ENCODE measurements around the gene ERMAP. TPM values are rescaled to one million over a fixed set of nuclear protein-coding genes. Genes with fewer than 3 reads are reported as not detected.

Gene ERMAP
- total and polyA plus RNA-seq, 9 of the 15 experiments (the other 6 are each of a cell fraction or from before 2014, with no cell fraction given) = 8.0 to 31.4 (median 22.5) TPM

- DNase-seq (ENCODE audit: extremely low read depth in 1 of 4, low spot score in 3 of 4) = no peak
- no peak overlapping the region for H3K4me2 ChIP-seq (ENCODE audit: insufficient read depth, low read length)
- intact Hi-C loops (cut with micrococcal nuclease) = loop anchor here (5.0 kb wide), 1 partner anchor 83 kb away; the partner anchor contains the start of genes C1orf50 and P3H1
- TF ChIP-seq ZNF324 (CRISPR knock-in tag; IDR thresholded peaks at IDR 0.05) = no peak
- no peak for TF ChIP-seq ZNF280A (IDR thresholded peaks at IDR 0.05; ENCODE audit: low read depth, partially characterized antibody)
- TF ChIP-seq SREBF2 (CRISPR knock-in tag; IDR thresholded peaks at IDR 0.05) = 0 out of 2 replicates have a peak, but pooled peaks have one; percentile 1
- 0 out of 2 replicates have a peak, but pooled peaks have one; percentile 45 for TF ChIP-seq THRB (CRISPR knock-in tag; conservative IDR thresholded peaks at IDR 0.05)
- no peak for TF ChIP-seq ZBTB8A (IDR thresholded peaks at IDR 0.05; ENCODE audit: partially characterized antibody)
- TF ChIP-seq GMEB1 (CRISPR knock-in tag; IDR thresholded peaks at IDR 0.05) = no peak
- TF ChIP-seq BCOR (IDR thresholded peaks at IDR 0.05) = no peak
- TF ChIP-seq ZKSCAN8 (CRISPR knock-in tag; IDR thresholded peaks at IDR 0.05) = no peak
- no peak for TF ChIP-seq HMG20A (CRISPR knock-in tag; conservative IDR thresholded peaks at IDR 0.05)
- no peak for TF ChIP-seq ZFP91 (CRISPR knock-in tag; IDR thresholded peaks at IDR 0.05)
- no peak for TF ChIP-seq SRSF1 (IDR thresholded peaks at IDR 0.05; ENCODE audit: low read depth, low read length)
- TF ChIP-seq TSC22D4 (tag; IDR thresholded peaks at IDR 0.05) = no peak
- TF ChIP-seq ZNF224 (CRISPR knock-in tag; IDR thresholded peaks at IDR 0.05) = no peak
- no peak for TF ChIP-seq BACH1 (tag; IDR thresholded peaks at IDR 0.05)
- no peak for TF ChIP-seq JUNB (CRISPR knock-in tag; conservative IDR thresholded peaks at IDR 0.05)
- 0 out of 2 replicates have a peak, but pooled peaks have one; percentile 7 for TF ChIP-seq HDGF (IDR thresholded peaks at IDR 0.05)
- no peak for TF ChIP-seq ZNF124 (CRISPR knock-in tag; IDR thresholded peaks at IDR 0.05)
Measured at GRCh38 chr1:42849944-42850343, 33.0 kb downstream of the ERMAP start.

More at GRCh38 chr1:42849944-42850343, 33.0 kb downstream of the ERMAP start:
- WGBS (ENCODE audit: insufficient coverage, low coverage, missing lambda C conversion rate) = 95% methylated on average over 3 of the region's 5 CpGs
- Histone ChIP-seq H3K36me3 (ENCODE audit: control insufficient read depth, insufficient read depth, low read length) (peaks cover 36% of the 10 kb centered on the region; the same call in 2 of the 3 replicates), H3K9me3 (replicated peaks; ENCODE audit: control insufficient read depth, insufficient read depth, low read depth, low read length) (no peaks in the 10 kb centered on the region), H3K27me3 (ENCODE audit: control insufficient read depth in 2 of 2, insufficient read depth in 2 of 2, low read length in 2 of 2) (no peaks in the 10 kb centered on the region), H3K27ac (ENCODE audit: extremely low read depth, low read depth, low read length) (no peak overlapping the region), H3K4me3 (no peak overlapping the region), H2AFZ (ENCODE audit: low read depth, low read length) (no peak overlapping the region), H3K9ac (ENCODE audit: insufficient read depth in 1 of 2, low read depth in 2 of 2, low read length in 2 of 2) (no peak overlapping the region), H3K4me1 (replicated peaks in 1 of 2; ENCODE audit: control insufficient read depth in 2 of 2, insufficient read depth in 2 of 2, low read length in 2 of 2) (peaks cover 16 to 18% of the 10 kb centered on the region in 2 experiments), H3K9me1 (ENCODE audit: control insufficient read depth, insufficient read depth, low read length) (no peaks in the 10 kb centered on the region), H4K20me1 (replicated peaks; ENCODE audit: control insufficient read depth, insufficient read depth, low read length) (no peaks in the 10 kb centered on the region), H3K79me2 (ENCODE audit: control insufficient read depth, insufficient read depth, low read length) (peaks cover 33% of the 10 kb centered on the region)
- ATAC-seq = no peak
- FAIRE-seq = no peak
- in situ Hi-C loops (cut with MboI) = no loop called here
- BruUV-seq (replicated peaks) = no TSS peak
- ChIA-PET POLR2A (no interaction called here), CTCF (ENCODE audit: low intra/inter-chr PET ratio) (no interaction called here)

Data from K562 (cell line).